ENCODE data around the gene HEXA. TPM values are rescaled to one million over a fixed set of nuclear protein-coding genes. Genes with fewer than 3 reads are reported as not detected.

The HEXA gene
- total and polyA plus RNA-seq, 4 donors = 38.1 to 69.0 (median 52.7) TPM

DNA sequence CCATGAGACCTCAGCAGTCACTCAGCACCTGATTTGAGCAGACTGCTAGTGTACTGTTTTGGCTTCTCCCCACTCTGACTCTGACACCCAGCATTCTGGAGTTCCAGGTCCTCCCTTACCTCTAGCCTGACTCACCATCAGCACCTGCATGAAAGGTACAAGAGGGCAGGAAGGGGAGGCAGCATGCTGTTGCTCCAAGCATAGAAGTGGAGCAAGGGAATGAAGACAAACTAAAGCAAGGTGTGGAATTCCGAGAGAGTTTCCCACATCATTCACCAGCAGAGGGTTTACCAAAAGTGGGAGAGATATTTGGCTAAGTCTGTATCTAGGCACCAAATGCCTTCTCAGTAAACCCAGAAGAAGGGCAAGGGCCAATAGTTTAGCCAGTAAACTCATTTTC is 21.3 kb downstream of the HEXA start (continued):
- TF ChIP-seq, protein P1, sequence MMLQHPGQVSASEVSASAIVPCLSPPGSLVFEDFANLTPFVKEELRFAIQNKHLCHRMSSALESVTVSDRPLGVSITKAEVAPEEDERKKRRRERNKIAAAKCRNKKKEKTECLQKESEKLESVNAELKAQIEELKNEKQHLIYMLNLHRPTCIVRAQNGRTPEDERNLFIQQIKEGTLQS (IDR thresholded peaks at IDR 0.05) = no peak
- TF ChIP-seq NR2F2 (IDR thresholded peaks at IDR 0.05) (no peak), JUND (IDR thresholded peaks at IDR 0.05) (no peak), RAD21 (IDR thresholded peaks at IDR 0.05) (no peak), EGR1 (IDR thresholded peaks at IDR 0.05; ENCODE audit: low read depth in 2 of 2) (no peak), TAF1 (conservative IDR thresholded peaks at IDR 0.05) (no peak)

DNA sequence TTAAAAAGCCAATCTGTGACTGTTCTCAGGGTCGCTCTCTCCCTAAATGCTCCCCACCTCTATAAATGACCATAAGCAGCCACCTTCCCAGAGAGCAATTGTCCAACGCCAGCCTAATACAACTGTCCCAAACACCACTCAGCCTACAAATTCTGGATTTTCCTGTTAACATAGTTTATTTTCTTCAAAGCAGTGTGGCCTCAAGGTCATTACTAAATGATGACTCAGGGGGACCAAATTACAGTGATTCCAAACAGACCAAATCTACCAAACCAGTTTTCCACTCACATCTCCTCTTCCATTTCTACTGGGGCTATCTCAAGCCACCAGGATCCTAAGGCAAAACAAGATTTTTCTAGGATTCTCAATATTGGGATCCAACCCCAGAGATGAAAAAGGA is 22.5 kb downstream of the HEXA start:
- no peak overlapping the region for H3K27ac ChIP-seq (ENCODE audit: low read depth in 1 of 2, low read length in 2 of 2)
- no peak overlapping the region for H3K4me3 ChIP-seq (ENCODE audit: low read depth in 1 of 3, low read length in 3 of 3)
- DNase-seq (ENCODE audit: low spot score) = no peak
- no peaks in the 10 kb centered on the region for H3K27me3 ChIP-seq (ENCODE audit: control insufficient read depth in 4 of 4, insufficient read depth in 4 of 4, low read length in 3 of 4)
- H3K36me3 ChIP-seq (ENCODE audit: control insufficient read depth in 4 of 4, insufficient read depth in 3 of 4, low read depth in 1 of 4, low read length in 3 of 4) = peaks cover 0 to 65% (median 60%) of the 10 kb centered on the region in 4 donors
- H3K9me3 ChIP-seq (ENCODE audit: control insufficient read depth in 4 of 4, low read length in 3 of 4) = no peaks in the 10 kb centered on the region
- 97% methylated on average over 2 of the region's 2 CpGs for WGBS
- no peak overlapping the region for H3K9ac ChIP-seq (ENCODE audit: low read depth in 1 of 2, low read length in 2 of 2)
- no peaks in the 10 kb centered on the region for H3K4me1 ChIP-seq (ENCODE audit: control insufficient read depth in 4 of 4, insufficient read depth in 4 of 4, low read length in 3 of 4)
- TF ChIP-seq NR2F2 (IDR thresholded peaks at IDR 0.05) (no peak), TAF1 (conservative IDR thresholded peaks at IDR 0.05) (no peak), GABPA (IDR thresholded peaks at IDR 0.05 in 1 of 2, conservative IDR thresholded peaks at IDR 0.05 in 1 of 2) (no peak), HNF4G (IDR thresholded peaks at IDR 0.05) (no peak), EGR1 (IDR thresholded peaks at IDR 0.05; ENCODE audit: low read depth in 2 of 2) (no peak), FOXA2 (IDR thresholded peaks at IDR 0.05) (no peak), SP1 (IDR thresholded peaks at IDR 0.05) (no peak), FOXA1 (IDR thresholded peaks at IDR 0.05) (no peak), RXRA (IDR thresholded peaks at IDR 0.05) (no peak), HNF4A (conservative IDR thresholded peaks at IDR 0.05) (no peak), RAD21 (IDR thresholded peaks at IDR 0.05) (no peak)
- TF ChIP-seq, protein P2, sequence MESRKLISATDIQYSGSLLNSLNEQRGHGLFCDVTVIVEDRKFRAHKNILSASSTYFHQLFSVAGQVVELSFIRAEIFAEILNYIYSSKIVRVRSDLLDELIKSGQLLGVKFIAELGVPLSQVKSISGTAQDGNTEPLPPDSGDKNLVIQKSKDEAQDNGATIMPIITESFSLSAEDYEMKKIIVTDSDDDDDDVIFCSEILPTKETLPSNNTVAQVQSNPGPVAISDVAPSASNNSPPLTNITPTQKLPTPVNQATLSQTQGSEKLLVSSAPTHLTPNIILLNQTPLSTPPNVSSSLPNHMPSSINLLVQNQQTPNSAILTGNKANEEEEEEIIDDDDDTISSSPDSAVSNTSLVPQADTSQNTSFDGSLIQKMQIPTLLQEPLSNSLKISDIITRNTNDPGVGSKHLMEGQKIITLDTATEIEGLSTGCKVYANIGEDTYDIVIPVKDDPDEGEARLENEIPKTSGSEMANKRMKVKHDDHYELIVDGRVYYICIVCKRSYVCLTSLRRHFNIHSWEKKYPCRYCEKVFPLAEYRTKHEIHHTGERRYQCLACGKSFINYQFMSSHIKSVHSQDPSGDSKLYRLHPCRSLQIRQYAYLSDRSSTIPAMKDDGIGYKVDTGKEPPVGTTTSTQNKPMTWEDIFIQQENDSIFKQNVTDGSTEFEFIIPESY (IDR thresholded peaks at IDR 0.05) = no peak
- TF ChIP-seq, protein P3, sequence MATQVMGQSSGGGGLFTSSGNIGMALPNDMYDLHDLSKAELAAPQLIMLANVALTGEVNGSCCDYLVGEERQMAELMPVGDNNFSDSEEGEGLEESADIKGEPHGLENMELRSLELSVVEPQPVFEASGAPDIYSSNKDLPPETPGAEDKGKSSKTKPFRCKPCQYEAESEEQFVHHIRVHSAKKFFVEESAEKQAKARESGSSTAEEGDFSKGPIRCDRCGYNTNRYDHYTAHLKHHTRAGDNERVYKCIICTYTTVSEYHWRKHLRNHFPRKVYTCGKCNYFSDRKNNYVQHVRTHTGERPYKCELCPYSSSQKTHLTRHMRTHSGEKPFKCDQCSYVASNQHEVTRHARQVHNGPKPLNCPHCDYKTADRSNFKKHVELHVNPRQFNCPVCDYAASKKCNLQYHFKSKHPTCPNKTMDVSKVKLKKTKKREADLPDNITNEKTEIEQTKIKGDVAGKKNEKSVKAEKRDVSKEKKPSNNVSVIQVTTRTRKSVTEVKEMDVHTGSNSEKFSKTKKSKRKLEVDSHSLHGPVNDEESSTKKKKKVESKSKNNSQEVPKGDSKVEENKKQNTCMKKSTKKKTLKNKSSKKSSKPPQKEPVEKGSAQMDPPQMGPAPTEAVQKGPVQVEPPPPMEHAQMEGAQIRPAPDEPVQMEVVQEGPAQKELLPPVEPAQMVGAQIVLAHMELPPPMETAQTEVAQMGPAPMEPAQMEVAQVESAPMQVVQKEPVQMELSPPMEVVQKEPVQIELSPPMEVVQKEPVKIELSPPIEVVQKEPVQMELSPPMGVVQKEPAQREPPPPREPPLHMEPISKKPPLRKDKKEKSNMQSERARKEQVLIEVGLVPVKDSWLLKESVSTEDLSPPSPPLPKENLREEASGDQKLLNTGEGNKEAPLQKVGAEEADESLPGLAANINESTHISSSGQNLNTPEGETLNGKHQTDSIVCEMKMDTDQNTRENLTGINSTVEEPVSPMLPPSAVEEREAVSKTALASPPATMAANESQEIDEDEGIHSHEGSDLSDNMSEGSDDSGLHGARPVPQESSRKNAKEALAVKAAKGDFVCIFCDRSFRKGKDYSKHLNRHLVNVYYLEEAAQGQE (IDR thresholded peaks at IDR 0.05) = no peak
- TF ChIP-seq, protein P1 (IDR thresholded peaks at IDR 0.05) = no peak
- TF ChIP-seq, protein P4, sequence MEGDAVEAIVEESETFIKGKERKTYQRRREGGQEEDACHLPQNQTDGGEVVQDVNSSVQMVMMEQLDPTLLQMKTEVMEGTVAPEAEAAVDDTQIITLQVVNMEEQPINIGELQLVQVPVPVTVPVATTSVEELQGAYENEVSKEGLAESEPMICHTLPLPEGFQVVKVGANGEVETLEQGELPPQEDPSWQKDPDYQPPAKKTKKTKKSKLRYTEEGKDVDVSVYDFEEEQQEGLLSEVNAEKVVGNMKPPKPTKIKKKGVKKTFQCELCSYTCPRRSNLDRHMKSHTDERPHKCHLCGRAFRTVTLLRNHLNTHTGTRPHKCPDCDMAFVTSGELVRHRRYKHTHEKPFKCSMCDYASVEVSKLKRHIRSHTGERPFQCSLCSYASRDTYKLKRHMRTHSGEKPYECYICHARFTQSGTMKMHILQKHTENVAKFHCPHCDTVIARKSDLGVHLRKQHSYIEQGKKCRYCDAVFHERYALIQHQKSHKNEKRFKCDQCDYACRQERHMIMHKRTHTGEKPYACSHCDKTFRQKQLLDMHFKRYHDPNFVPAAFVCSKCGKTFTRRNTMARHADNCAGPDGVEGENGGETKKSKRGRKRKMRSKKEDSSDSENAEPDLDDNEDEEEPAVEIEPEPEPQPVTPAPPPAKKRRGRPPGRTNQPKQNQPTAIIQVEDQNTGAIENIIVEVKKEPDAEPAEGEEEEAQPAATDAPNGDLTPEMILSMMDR (IDR thresholded peaks at IDR 0.05; ENCODE audit: low read depth, low read length, missing input control) = no peak
- TF ChIP-seq, protein P5, sequence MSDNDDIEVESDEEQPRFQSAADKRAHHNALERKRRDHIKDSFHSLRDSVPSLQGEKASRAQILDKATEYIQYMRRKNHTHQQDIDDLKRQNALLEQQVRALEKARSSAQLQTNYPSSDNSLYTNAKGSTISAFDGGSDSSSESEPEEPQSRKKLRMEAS (IDR thresholded peaks at IDR 0.05) = no peak
